Caco-2 (cell line): ENCODE results near the gene ATP9B. TPM values are rescaled to one million over a fixed set of nuclear protein-coding genes. Genes with fewer than 3 reads are reported as not detected.

Source experiments
- BruUV-seq: library from RNA; stranded (reverse); fragments of 400-500 nt; replicated peaks from 2 replicates; lab custom pipeline; 2021; lab: Mats Ljungman, UMichigan
- CTCF ChIA-PET: fragments of 300-600 bp; sonication (Branson Sonifier 250); formaldehyde crosslinking; loops from one replicate; lab custom pipeline; 2022; ENCODE audit warnings: antibody characterized with exemption; lab: Charles Lee
- POLR2A ChIA-PET: fragments of 300-600 bp; sonication (Branson Sonifier 250); formaldehyde crosslinking; loops from one replicate; lab custom pipeline; 2022; ENCODE audit warnings: antibody characterized with exemption; lab: Charles Lee
- DNase-seq, 2 experiments: peaks; one replicate each; pipeline versions ENCODE4 v3.0.0 to v3.0.0-alpha.2; 2020 to 2022
- H3K27me3 ChIP-seq: replicated peaks from 2 replicates; pipeline ENCODE4 v1.6.0; 2011; ENCODE audit warnings: low read length; ENCODE audit not compliant: control insufficient read depth, insufficient read depth
- H3K36me3 ChIP-seq: 2 replicates; pipeline ENCODE4 v1.5.1; 2011; ENCODE audit warnings: low read length; ENCODE audit not compliant: control insufficient read depth, insufficient read depth
- H3K4me1 ChIP-seq: fragments of 250-450 bp; sonication (Bioruptor Pico); 2 replicates; pipeline ENCODE4 v1.5.1; 2020; ENCODE audit warnings: mild to moderate bottlenecking
- H3K4me3 ChIP-seq: 2 replicates; pipeline ENCODE4 v1.5.1; 2011; ENCODE audit warnings: low read depth, mild to moderate bottlenecking, control low read depth, low read length
- H3K9me3 ChIP-seq: fragments of 250-450 bp; sonication (Bioruptor Pico); 2 replicates; pipeline ENCODE4 v1.5.1; 2020; ENCODE audit warnings: mild to moderate bottlenecking, moderate library complexity
- H3K27ac Mint-ChIP-seq: one replicate; pipeline ENCODE4 v1.8.0; 2022; ENCODE audit warnings: mixed read lengths; ENCODE audit not compliant: unreplicated experiment
- H3K27me3 Mint-ChIP-seq: one replicate; pipeline ENCODE4 v1.8.0; 2022; ENCODE audit warnings: mixed read lengths; ENCODE audit not compliant: insufficient read depth, unreplicated experiment
- H3K36me3 Mint-ChIP-seq: one replicate; pipeline ENCODE4 v1.8.0; 2022; ENCODE audit warnings: mild to moderate bottlenecking, mixed read lengths; ENCODE audit not compliant: insufficient read depth, unreplicated experiment
- H3K4me1 Mint-ChIP-seq: one replicate; pipeline ENCODE4 v1.8.0; 2022; ENCODE audit warnings: low read depth, mixed read lengths; ENCODE audit not compliant: unreplicated experiment
- H3K4me3 Mint-ChIP-seq: one replicate; pipeline ENCODE4 v1.8.0; 2022; ENCODE audit warnings: mild to moderate bottlenecking, moderate library complexity, mixed read lengths; ENCODE audit not compliant: unreplicated experiment
- H3K9me3 Mint-ChIP-seq: one replicate; pipeline ENCODE4 v1.8.0; 2022; ENCODE audit warnings: mixed read lengths; ENCODE audit not compliant: unreplicated experiment
- CTCF ChIP-seq, 2 experiments: fragments of 200-600 bp in 1 of 2; IDR thresholded peaks; 1 replicate in 1 of 2; 2 replicates in 1 of 2; pipeline versions ENCODE4 v1.5.1 to v1.8.0; 2011 to 2022; ENCODE audit warnings: antibody characterized with exemption in 1 of 2, control low read depth in 1 of 2, inconsistent platforms in 1 of 2, low read depth in 1 of 2, low read length in 1 of 2, mild to moderate bottlenecking in 1 of 2, moderate library complexity in 1 of 2; ENCODE audit not compliant: insufficient read depth in 1 of 2, severe bottlenecking in 1 of 2, unreplicated experiment in 1 of 2
- intact Hi-C: fragments of 100-400 bp; cut with micrococcal nuclease; formaldehyde crosslinking; loops from one replicate; pipeline ENCODE4 v1.10.0; 2022; ENCODE audit not compliant: unreplicated experiment
- total RNA-seq: library from RNA; stranded (reverse); gene quantifications from 2 replicates; pipeline ENCODE4 v1.2.3, GENCODE V29; 2022

The ATP9B gene
- total RNA-seq, 1 experiment from 2014 or later, result 15.8 TPM

GRCh38 chr18:79191418-79191817 lies 122.2 kb downstream of the ATP9B start:
- Histone ChIP-seq H3K36me3 (no peaks in the 10 kb centered on the region), H3K4me1 (no peaks in the 10 kb centered on the region), H3K9me3 (no peaks in the 10 kb centered on the region), H3K27me3 (no peaks in the 10 kb centered on the region), H3K4me3 (no peak overlapping the region)
- no peak overlapping the region for H3K27ac Mint-ChIP-seq
- no TSS peak for BruUV-seq
- H3K4me3 Mint-ChIP-seq, result no peak overlapping the region
- ChIA-PET CTCF (no interaction called here), POLR2A (no interaction called here)
- H3K9me3 Mint-ChIP-seq, result no peaks in the 10 kb centered on the region
- intact Hi-C loops, result no loop called here
- H3K36me3 Mint-ChIP-seq, result no peaks in the 10 kb centered on the region
- H3K4me1 Mint-ChIP-seq, result no peaks in the 10 kb centered on the region
- no peak for DNase-seq
- no peaks in the 10 kb centered on the region for H3K27me3 Mint-ChIP-seq
- TF ChIP-seq CTCF (IDR thresholded peaks at IDR 0.05; ENCODE audit: insufficient read depth in 1 of 2, low read depth in 1 of 2, low read length in 1 of 2, severe bottlenecking in 1 of 2, unreplicated experiment in 1 of 2), result no peak

GRCh38 chr18:79191956-79192355 lies 122.8 kb downstream of the ATP9B start:
- intact Hi-C loops, result no loop called here
- TF ChIP-seq CTCF (IDR thresholded peaks at IDR 0.05; ENCODE audit: insufficient read depth in 1 of 2, low read depth in 1 of 2, low read length in 1 of 2, severe bottlenecking in 1 of 2, unreplicated experiment in 1 of 2), result no peak
- POLR2A ChIA-PET, result no interaction called here
- Mint-ChIP-seq H3K36me3 (no peaks in the 10 kb centered on the region), H3K4me1 (no peaks in the 10 kb centered on the region), H3K9me3 (no peaks in the 10 kb centered on the region), H3K27ac (no peak overlapping the region), H3K27me3 (no peaks in the 10 kb centered on the region), H3K4me3 (no peak overlapping the region)
- CTCF ChIA-PET, result no interaction called here
- Histone ChIP-seq H3K9me3 (no peaks in the 10 kb centered on the region), H3K36me3 (no peaks in the 10 kb centered on the region), H3K4me3 (no peak overlapping the region), H3K4me1 (no peaks in the 10 kb centered on the region), H3K27me3 (no peaks in the 10 kb centered on the region)
- no peak for DNase-seq
- no TSS peak for BruUV-seq

DNA sequence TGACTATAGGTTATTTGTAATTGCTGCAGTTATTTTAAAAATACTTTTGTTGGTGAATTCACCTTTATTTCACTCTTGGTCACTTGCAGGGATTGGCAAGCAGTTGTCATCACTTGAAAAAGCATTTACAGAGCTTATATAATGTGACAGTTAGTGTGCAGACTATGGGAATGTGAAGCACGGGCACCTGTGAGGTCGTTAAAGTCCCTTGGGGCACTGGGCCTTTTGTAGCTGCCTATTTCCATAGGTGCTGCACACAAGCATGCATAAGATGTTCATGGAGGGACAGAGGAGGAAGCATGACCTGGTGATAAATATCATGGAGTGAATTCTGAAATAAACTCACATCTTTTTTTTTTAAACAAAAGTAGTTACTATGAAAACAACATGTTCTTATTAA lies 124.6 kb downstream of the ATP9B start:
- ChIA-PET CTCF (no interaction called here), POLR2A (no interaction called here)
- no peak for DNase-seq
- no TSS peak for BruUV-seq
- Mint-ChIP-seq H3K27me3 (no peaks in the 10 kb centered on the region), H3K4me1 (no peaks in the 10 kb centered on the region), H3K36me3 (no peaks in the 10 kb centered on the region), H3K4me3 (no peak overlapping the region), H3K27ac (no peak overlapping the region), H3K9me3 (no peaks in the 10 kb centered on the region)
- Histone ChIP-seq H3K9me3 (no peaks in the 10 kb centered on the region), H3K27me3 (no peaks in the 10 kb centered on the region), H3K4me3 (no peak overlapping the region), H3K4me1 (no peaks in the 10 kb centered on the region), H3K36me3 (no peaks in the 10 kb centered on the region)
- no peak for TF ChIP-seq CTCF (IDR thresholded peaks at IDR 0.05; ENCODE audit: insufficient read depth in 1 of 2, low read depth in 1 of 2, low read length in 1 of 2, severe bottlenecking in 1 of 2, unreplicated experiment in 1 of 2)
- intact Hi-C loops, result no loop called here
